HG03097 (cell line): ENCODE results near the gene CDH4.

Experiments
- ATAC-seq: cut with Tn5 transposase; IDR thresholded peaks from one replicate; pipeline ENCODE4 v1.9.1; 2021; ENCODE audit not compliant: unreplicated experiment, low FRiP score

Gene CDH4

DNA sequence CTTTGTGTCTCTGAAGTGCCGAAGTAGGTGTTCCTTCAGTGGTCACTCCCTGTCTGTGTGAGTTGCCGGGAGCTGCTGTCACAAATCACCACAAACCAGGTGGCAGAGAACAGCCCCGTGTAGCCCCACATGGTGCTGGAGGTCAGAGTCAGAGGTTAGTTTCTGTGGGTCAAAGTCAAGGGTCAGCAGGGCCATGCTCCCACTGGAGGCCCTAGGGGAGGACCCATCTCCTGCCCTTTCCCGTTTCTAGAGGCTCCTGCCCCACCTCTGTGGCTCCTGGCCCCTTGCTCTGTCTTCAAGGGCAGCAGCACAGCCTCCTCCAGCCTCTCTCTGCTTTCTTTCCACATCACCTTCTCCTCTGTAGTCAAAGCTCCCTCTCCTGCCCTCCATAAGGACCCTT lies 549.4 kb downstream of the CDH4 start:
- ATAC-seq = no peak

DNA sequence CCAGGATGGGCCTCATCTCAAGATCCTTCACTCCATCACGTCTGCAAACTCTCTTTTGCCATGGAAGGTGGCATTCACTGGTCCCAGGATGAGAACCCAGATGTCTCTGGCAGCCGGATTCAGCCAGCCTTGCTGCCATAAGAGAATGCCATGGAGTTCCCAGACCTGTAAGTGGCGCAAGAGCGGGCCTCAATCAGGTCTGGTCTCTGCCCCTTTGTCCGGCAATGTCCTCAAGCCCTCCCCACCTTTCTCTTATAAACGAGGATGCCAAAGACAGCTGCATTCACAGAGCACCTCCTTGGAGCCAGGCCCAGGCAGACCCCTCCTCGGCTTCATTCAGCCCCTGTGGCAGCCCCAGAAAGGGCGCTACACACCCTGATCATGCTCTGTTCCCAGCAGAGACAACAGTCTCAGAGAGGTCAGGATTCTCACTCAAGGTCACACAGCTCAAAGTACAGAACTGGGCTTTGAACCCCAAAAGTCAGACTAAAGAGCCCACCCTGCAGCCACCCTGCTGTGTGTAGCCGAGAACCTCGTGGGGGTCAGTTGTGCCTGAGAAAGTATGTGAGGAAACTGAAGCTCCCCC lies 549.9 kb downstream of the CDH4 start:
- no peak for ATAC-seq

DNA sequence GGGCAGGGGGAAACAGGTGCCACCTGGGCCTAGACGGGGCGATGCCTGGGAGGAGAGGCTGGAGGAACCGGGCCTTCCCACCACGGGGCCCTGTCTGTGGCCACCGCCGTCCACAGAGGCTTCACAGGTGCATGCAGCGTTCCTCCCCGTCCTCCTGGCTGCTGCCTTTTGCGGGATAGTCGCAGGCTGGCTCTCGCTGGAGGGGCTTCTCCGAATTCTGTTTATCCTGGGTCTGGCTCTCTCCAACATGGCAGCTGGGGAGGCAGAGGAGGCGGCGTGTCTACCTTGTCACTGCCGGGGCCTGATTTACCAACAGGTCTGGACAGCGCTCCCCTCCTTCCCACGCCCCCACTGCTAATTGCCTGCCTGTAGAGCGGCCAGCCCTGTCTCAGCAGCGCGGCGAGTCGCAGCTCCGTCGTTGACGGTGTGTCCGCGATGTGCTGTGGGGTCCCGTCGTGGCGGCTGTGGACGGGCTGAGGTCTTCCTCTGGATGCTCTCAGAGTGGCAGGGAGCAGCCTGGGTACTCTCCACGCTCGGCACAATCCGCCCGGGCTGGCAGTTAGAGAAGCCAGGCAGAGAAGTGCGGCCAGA lies 550.8 kb downstream of the CDH4 start:
- no peak for ATAC-seq

DNA sequence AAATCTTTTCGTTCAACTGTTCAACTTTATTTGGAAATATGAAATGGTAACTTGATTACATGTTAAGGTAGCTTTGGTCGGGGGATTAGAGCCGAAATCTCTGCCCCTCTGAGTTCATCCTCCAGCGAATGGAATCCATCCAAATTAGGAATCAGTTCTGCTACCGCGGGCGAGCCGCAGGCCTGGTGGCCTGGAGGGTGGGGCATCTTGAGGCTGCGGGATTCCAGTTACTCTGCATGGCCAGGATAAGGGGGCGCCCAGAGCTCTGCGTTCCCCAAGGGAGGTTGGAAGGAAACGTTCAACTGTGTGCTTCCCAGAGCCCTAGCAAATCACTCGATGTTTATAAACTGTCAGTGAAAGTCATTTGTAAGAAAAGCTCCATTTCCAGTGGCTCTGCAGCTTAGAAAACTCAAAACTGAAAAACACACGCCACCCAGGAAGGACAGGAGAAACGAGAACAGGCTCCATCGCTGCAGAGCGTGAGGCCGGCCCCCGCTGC lies 551.4 kb downstream of the CDH4 start:
- no peak for ATAC-seq

DNA sequence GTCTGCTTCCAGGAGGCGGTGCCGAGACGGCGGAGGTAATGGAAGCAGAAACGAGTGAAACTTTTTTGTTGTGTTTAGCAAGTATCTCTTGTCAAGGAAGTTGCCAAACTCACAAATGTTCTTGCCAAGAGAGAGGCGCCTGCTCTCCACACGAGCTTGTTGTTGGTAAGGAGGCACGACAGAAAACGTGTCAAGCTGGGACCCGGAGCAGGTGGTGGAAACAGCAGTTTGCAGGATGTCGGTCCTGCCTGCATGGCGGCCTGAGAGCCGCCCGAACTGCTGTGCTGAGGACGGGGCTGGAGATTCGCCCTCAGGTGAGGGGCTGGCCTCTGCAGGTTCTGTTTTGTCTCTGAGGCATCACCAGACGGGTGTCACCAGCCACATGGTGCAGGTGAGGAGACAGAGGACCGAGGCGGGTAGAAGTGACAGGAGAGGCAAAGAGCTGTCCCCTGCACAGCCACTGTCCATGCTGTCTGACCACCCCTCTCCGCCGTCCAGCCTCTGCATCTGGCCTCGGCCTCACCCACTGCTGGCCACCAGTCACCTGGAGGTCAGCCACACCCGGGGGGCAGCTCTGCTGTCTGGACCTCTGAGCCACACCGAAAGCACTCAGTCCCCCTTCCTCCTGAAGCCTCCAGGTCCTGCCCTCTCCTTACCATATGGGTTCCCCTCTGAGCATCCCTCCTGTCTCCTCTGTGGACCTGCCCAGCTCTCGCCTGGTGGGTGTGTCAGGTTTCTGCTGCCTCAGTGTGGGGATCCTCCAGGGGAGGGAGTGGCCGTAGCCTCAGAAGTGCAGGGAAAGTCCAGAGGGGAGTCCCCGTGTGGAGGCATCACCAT lies 552.1 kb downstream of the CDH4 start:
- ATAC-seq = no peak

DNA sequence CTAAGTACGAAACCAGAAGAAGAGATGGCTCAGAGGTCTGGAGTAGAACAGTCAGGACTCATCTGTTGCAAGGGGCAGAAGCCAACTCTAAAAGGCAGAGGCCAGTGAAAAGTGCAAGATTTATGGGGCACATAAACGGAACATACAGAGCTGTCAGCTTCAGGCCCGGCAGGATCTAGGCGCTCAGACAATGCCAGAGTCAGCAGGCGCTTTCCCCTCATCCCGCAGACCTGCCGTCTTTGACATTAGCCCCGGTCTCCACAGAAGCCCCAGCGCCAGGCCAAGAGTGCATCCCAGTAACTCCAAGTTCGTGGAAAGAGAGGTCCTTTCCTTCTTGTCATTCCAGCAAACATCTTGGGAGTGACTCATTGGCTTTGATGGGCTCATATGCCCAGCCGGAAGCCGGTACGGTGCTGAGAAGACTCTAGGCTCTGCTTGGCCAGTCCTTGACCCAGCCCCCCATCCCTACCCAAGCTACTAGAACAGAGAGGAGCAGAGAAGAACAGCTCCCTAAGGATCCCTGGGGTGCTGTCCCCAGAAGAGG lies 552.8 kb downstream of the CDH4 start:
- ATAC-seq = no peak

DNA sequence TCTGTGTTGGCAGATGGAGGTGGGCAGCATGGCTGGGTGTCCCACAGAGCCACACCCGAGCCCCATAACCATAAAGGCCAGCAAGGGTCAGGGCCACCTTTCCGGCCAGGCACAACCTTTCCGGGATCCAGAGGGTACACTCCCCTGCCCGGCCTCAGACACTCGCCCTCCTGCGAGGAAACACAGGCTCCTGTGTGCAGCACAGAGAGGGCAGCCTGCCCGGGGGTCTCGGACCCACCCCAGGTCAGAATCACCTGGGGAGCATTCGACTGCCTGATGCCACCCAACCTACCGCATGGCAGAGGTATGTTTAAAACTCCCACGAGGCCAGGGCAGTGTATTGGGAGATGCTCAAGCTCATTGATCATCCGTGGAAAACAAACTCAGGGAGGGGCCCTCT lies 553.3 kb downstream of the CDH4 start:
- no peak for ATAC-seq

DNA sequence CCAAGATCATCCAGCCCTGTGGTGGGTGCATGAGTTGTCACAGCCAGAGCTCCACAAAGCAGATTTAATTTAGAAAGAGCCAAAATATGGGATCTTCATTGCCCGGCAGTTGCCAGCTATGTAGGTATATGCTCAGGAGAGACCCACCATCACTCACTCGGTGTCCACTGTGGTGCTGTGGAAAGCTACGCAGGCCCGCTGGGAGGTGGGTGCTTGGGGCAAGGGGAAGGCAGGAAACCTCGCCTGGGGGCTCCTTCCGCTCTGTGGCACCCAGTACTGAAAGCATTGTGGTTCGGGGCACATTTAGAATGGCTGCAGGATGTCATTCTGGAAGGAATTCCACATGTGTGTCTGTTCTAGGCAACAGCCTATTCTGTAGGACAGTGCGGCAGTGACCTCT lies 553.7 kb downstream of the CDH4 start:
- no peak for ATAC-seq

DNA sequence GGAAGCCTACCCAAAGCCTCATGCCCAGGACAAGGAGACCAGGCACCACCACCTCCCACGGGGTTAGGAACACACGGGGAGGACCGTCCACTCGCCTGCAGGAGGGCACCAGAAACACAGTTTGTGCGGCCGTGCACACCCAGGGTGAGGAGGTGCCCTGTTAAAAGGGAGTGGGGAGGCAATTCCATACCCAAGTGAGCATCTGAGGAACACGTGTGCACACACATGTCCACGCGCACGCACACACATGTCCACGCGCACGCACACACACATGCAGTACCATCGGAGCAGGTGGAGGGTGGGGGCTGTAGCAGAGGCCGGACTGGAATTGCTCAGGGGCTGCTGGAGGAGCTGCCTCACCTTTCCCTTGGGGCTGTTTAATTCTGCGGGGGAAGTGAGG lies 554.3 kb downstream of the CDH4 start:
- no peak for ATAC-seq

DNA sequence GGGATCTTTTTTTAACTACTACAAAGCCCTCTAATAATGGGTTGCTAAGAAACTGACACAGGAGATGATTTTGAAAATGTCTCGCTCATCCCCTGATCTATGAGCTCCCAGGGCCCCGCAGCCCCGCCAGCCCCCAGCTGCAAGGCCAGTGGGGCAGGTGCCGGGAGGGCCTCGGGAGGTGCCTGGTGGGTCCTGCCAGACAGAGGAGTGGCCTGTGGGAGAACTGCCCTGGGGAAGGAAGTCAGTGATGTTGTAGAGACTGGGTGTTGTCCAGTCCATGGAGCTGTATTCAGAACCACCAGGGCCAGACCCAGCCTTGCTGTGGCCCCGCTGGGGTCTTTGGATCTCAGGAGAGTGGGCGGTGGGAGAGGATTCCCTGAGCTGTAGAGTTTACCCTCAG lies 554.9 kb downstream of the CDH4 start:
- no peak for ATAC-seq

DNA sequence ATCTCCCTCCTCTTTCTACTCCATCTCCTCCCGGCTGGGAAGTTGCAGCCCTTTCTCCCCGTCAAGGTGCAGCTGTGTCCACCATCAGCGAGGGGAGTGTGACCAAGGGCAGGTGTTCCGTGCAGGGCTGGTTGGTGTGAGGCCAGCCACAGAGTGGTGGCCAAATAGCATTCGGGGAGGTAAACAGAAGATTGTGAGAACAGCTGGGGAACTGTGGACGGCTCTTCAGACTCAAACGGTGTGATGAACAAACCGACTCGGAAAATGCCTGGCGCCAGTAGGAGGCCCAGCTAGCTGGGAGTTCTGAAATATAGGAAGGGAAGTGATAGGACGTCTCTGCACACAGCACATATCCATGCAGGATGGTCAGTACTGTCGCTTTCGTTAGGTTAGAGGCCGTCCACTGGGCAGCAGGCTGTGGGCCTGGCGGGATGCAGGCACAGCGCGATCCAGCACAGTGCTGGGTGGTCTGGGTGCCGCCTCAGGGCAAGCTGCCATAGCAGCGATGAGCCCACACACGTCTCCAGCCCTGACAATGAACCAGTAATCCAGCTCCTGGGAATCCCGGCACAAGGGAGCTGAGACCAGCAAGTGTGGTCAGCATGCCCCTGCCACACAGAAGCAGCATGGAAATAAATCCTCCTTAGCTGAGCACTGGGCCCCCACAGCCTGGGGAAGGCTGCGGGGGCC lies 555.6 kb downstream of the CDH4 start:
- ATAC-seq = no peak

DNA sequence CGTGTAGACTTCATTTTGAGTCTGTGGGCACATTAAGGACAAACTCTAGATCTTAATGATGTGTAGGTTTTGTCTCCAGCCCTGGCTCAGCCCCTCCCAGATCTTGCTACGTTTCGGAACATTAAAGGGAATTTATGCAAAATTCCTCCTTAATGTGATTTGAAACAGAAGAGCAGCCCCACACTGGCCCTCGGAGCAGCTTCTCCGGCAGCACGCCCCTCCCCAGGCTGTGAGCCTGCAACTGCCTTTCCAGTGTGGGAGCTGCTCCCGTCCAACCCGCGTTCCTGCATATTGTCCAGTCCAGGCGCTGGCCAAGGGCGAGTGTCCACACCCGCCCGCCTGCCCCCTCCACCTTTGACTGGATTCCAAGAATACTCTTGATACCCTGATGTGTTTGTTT lies 556.4 kb downstream of the CDH4 start:
- ATAC-seq = no peak

DNA sequence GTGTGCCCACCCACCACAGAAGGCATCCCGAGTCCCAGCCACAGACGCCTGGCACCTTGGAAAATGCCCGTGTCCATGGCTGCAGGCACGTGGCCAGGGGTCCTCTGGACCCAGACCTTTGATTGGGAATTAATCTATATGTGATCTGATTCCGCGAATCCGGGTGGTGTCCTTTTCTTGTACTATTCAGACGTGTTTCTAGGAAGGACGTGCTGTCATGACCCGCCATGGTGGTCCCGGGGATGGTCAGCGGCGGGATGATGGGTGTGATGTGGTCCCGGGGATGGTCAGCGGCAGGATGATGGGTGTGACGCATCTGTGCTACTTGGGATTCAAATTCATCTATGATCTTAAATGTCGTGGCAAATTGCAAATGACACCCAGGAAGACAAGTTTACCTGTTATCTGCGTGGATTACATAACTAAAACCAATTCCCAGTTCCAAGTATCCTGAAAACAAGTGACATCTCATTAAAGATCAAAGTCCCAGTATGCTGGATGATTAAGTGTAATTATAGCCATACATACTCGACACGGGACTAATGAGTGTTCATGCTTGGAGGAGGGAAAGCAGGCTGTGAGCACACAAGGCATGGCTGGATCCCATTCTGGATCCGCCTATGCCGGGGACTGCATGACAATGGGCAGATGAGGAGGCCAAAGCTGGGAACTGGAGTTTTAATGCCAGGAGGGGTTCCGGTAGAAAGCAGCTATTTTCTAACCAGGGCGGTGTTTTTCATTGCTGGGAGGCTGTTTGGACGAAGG lies 557.1 kb downstream of the CDH4 start:
- no peak for ATAC-seq

DNA sequence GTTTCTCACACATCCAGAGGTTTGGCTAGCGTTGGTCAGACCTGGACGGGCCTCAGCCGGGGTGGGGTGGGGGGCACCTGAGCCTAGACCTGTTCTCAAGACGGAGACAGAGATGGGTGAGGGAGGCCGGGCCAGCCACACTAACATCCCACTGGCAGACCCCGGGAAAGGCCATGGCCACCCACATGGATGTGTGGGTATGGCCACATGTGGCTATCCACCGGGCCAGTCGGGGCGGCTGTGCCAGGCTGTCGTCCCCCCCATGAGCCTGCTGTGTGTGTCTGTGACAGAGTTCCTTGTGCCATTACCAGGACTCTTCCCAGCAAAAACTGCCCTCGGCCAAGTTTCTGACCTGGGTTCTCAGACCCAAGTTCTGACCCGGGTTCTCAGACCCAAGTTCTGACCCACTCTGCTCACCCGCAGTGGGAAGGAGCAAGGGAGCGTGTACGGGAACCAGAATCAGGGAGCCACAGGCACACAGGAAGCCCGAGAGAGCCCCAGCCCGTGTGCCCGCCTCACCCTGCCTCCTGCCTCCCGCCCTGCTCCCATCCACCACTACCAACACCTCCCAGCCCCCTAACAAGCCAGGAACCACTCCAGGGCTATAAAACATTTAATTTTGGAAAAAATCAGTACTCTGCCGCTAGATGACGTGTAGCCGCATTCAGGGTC lies 558.1 kb downstream of the CDH4 start:
- no peak for ATAC-seq

DNA sequence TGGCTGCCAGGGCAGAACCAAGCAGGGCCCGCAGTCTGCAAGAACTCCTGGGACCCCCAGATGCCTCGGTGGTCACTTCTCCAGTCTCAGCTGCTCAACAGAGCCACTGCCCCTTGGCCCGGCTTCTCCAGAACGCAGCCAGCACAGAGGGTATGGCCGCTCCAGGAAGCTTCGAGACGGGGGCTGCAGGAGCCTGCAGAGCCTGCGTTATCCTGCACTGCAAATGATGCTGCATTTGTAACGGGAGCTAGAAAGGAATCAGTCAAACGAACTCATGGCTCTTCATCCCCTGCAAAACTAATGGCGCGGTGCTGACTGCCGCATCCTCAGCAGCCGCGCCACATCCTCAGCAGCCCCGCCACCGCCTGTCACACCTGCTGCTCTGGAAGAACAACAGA lies 558.7 kb downstream of the CDH4 start:
- no peak for ATAC-seq

DNA sequence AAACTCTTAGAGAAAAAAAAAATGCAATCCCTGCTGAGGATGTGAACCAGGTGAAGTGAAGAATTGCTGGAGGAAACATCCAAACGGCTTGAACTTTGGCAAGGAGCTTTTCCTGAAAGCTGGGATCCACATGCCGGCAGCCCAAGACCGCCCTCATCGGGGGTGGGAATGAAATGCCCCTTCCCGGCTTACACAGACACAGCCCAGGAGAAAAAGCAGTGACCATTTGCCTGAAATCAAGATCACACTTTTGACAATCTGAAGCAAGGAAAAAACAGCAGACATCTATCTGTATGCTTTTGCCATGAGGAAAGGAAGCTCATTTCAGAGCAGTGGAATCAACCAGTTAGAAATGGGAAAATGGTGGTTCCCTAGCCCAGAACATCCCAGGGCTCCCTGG lies 559.1 kb downstream of the CDH4 start:
- no peak for ATAC-seq

DNA sequence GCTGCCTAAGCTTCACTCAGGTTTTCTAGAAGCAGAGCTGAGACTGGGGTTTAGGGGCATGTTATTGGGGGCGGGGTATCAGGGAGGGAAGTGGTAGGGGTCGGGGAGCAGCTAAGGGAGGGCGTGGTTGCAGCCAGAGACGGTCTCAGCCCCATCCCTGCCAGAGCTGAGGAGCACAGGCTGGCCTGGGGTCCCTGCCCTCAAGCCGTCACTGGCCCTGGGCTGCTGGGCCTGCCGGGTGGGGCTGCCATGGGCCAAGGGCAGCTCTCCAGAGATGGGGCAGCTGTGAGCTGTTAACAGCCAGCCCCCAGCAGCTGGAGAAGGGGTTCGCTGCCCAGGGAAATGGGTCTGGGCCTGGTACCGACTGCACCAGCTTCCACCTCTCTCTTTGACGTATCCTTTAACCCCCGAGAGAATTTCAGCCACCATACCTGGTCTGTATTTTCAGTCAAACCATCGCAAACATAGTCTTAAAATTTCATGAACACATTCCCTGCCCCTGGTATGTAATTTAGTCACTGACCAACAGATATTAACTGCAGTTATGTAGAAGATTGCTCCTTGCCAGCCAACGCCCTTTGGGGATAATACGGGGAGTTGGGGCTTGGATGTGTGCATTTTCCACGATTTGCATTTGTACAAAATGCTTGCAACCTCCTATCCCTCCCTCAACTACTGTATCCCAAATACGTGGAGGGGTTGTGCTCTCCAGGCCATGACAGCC lies 560.2 kb downstream of the CDH4 start:
- no peak for ATAC-seq

DNA sequence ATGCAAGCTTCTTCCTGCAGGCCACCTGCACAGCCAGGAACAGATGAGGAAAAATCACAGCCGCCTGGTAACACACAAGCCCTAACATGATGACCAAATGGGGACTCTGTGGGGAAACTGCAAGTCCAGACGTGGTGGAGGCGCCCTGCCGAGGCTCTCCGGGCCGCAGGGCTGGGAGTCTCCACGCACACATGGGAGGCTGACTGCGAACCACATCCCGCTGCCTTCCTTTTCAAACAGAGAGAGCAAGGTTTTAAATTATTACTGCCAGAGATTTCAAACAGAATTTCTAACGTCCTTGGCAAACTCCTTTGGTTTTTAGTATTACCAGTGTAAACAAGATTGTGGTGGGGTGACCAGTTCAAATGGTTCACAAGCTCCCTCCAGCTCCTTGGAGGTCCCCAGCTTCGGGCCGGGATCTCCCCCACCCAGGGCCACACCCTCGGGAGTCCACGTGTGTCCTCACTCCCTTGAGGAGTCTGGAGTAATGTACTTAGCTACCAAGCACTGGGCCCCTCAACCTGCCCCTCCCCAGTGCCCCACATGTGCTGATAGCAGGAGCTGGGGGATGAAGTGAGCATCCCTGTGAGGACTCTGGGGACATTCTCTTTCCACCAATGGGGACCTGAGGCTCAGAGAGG lies 560.9 kb downstream of the CDH4 start:
- no peak for ATAC-seq

DNA sequence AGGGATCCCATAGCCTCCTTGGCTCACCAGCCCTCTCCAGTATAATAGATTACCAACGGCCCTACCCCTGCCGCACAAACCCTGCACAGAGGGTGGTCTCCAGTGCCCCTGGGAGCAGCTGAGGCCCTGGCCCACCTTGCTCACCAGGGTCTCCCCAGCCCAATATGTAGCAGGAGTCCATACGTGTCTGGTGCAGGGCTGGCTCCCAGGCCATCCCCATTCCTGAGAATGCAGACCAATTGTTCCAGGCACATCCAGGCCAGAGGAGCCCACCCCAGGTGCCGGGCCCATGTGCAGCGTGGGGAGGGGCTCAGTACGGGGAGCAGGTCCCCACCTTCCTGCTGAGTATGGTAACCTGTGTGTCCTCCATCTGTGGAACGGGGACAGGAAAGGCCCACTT lies 561.7 kb downstream of the CDH4 start:
- no peak for ATAC-seq
